K562 (cell line): ENCODE measurements around the gene LCTL. TPM values are rescaled to one million over a fixed set of nuclear protein-coding genes. Genes with fewer than 3 reads are reported as not detected.

Source experiments
- ATAC-seq: fragments of 200-7000 bp; cut with Tn5 transposase; 3 replicates; pipeline ENCODE4 v1.9.1; 2020; ENCODE audit warnings: moderate library complexity
- BruUV-seq: library from RNA; stranded (reverse); fragments of 400-500 nt; replicated peaks from 2 replicates; lab custom pipeline; 2021; lab: Mats Ljungman, UMichigan
- CTCF ChIA-PET: fragments of 300-600 bp; formaldehyde crosslinking; extraction: SDS; loops from one replicate; lab custom pipeline; 2021; ENCODE audit warnings: low intra/inter-chr PET ratio; lab: Yijun Ruan, JAX
- POLR2A ChIA-PET: fragments of 300-600, 350-650 bp; sonication (Branson Sonifier 250); formaldehyde crosslinking; extraction: SDS; loops from one replicate; lab custom pipeline; 2021; ENCODE audit warnings: antibody characterized with exemption, inconsistent platforms; lab: Yijun Ruan, JAX
- DNase-seq, 4 experiments: peaks; one replicate each; pipeline versions ENCODE4 v3.0.0 to v3.0.0-alpha.2; 2011 to 2018; ENCODE audit warnings: low spot score in 3 of 4, mixed read lengths in 3 of 4; ENCODE audit errors: extremely low read depth in 1 of 4
- FAIRE-seq: peaks from 2 replicates; lab custom pipeline; 2011; peaks lifted over from hg19 to GRCh38; lab: Jason Lieb, UNC
- H2AFZ ChIP-seq: 2 replicates; pipeline ENCODE4 v1.6.0; 2011; ENCODE audit warnings: low read depth, low read length, control low read depth, inconsistent platforms
- H3K27ac ChIP-seq: fragments of 200-600 bp; 3 replicates; pipeline ENCODE4 v1.8.0; 2011; ENCODE audit warnings: low read depth, mild to moderate bottlenecking, control low read depth, inconsistent platforms, low read length, moderate library complexity, mixed read lengths; ENCODE audit errors: extremely low read depth
- H3K27me3 ChIP-seq, 2 experiments: fragments of 300-600 bp in 1 of 2; 2 replicates in 1 of 2; 3 replicates in 1 of 2; pipeline versions ENCODE4 v1.6.0 to v1.8.0; 2011; ENCODE audit warnings: inconsistent platforms in 2 of 2, low read length in 2 of 2, mild to moderate bottlenecking in 1 of 2, mixed read lengths in 1 of 2, moderate library complexity in 1 of 2; ENCODE audit not compliant: control insufficient read depth in 2 of 2, insufficient read depth in 2 of 2
- H3K36me3 ChIP-seq: fragments of 300-600 bp; 3 replicates; pipeline ENCODE4 v1.8.0; 2011; ENCODE audit warnings: mild to moderate bottlenecking, low read length, inconsistent platforms; ENCODE audit not compliant: control insufficient read depth, insufficient read depth
- H3K4me1 ChIP-seq, 2 experiments: fragments of 200-600 bp in 1 of 2; replicated peaks in 1 of 2; 2 replicates in 1 of 2; 3 replicates in 1 of 2; pipeline versions ENCODE4 v1.5.1 to v1.8.0; 2011; ENCODE audit warnings: inconsistent platforms in 2 of 2, low read length in 2 of 2, mild to moderate bottlenecking in 1 of 2, mixed read lengths in 1 of 2, moderate library complexity in 1 of 2; ENCODE audit not compliant: control insufficient read depth in 2 of 2, insufficient read depth in 2 of 2
- H3K4me2 ChIP-seq: 2 replicates; pipeline ENCODE4 v1.6.1; 2011; ENCODE audit warnings: low read length, control low read depth, inconsistent platforms, mixed read lengths; ENCODE audit not compliant: insufficient read depth
- H3K4me3 ChIP-seq: fragments of 200-600 bp; sonication (generic), shearing (Covaris generic); 2 replicates; pipeline ENCODE4 v1.5.1; 2016; ENCODE audit warnings: control low read depth, inconsistent platforms
- H3K79me2 ChIP-seq: fragments of 200-600 bp; 3 replicates; pipeline ENCODE4 v1.8.0; 2011; ENCODE audit warnings: low read length, inconsistent platforms; ENCODE audit not compliant: control insufficient read depth, insufficient read depth
- H3K9ac ChIP-seq, 2 experiments: 2 replicates each; pipeline versions ENCODE4 v1.6.0 to v1.6.1; 2011; ENCODE audit warnings: low read depth in 2 of 2, low read length in 2 of 2, control low read depth in 1 of 2, inconsistent platforms in 1 of 2, mild to moderate bottlenecking in 1 of 2, mixed read lengths in 1 of 2; ENCODE audit not compliant: insufficient read depth in 1 of 2
- H3K9me1 ChIP-seq: one replicate; pipeline ENCODE4 v1.6.0; 2011; ENCODE audit warnings: inconsistent platforms, mild to moderate bottlenecking, low read length, moderate library complexity; ENCODE audit not compliant: control insufficient read depth, insufficient read depth
- H3K9me3 ChIP-seq: replicated peaks from 2 replicates; pipeline ENCODE4 v1.5.1; 2011; ENCODE audit warnings: low read depth, low read length, inconsistent platforms; ENCODE audit not compliant: control insufficient read depth, insufficient read depth
- H4K20me1 ChIP-seq: replicated peaks from 2 replicates; pipeline ENCODE4 v1.6.1; 2011; ENCODE audit warnings: low read length, inconsistent platforms, mixed read lengths; ENCODE audit not compliant: control insufficient read depth, insufficient read depth
- CBFA2T3 ChIP-seq: fragments of 450-650 bp; IDR thresholded peaks from 2 replicates; pipeline ENCODE4 v1.6.1; 2017
- ESRRB ChIP-seq: fragments of 250-450 bp; sonication (Bioruptor Pico); IDR thresholded peaks from 2 replicates; pipeline ENCODE4 v1.5.0; 2020; ENCODE audit warnings: mild to moderate bottlenecking, moderate library complexity, borderline replicate concordance
- KDM1A ChIP-seq, 2 experiments: fragments of 450-650 bp; IDR thresholded peaks; 2 replicates each; pipeline ENCODE4 v1.6.1; 2016; ENCODE audit warnings: mild to moderate bottlenecking in 2 of 2
- MEF2D ChIP-seq: conservative IDR thresholded peaks from 2 replicates; pipeline ENCODE4 v1.6.1; 2016; ENCODE audit warnings: low read depth, missing genetic modification characterization, missing compliant biosample characterization
- MEIS2 ChIP-seq: fragments of 450-650 bp; IDR thresholded peaks from 2 replicates; pipeline ENCODE4 v1.6.1; 2014; ENCODE audit warnings: mild to moderate bottlenecking; ENCODE audit not compliant: partially characterized antibody
- MYBL2 ChIP-seq, 2 experiments: fragments of 450-650 bp in 1 of 2; sonication (generic) in 1 of 2; formaldehyde crosslinking in 1 of 2; IDR thresholded peaks; 2 replicates each; pipeline versions ENCODE4 v1.6.1 to v1.8.1; 2017 to 2022; ENCODE audit warnings: borderline replicate concordance in 1 of 2, inconsistent platforms in 1 of 2, low read depth in 1 of 2, mild to moderate bottlenecking in 1 of 2, missing genetic modification reagents in 1 of 2, moderate library complexity in 1 of 2
- MYNN ChIP-seq, 2 experiments: sonication (generic); formaldehyde crosslinking in 1 of 2; IDR thresholded peaks; 2 replicates each; pipeline versions ENCODE4 v1.5.0 to v1.6.1; 2016 to 2020; ENCODE audit warnings: antibody characterized with exemption in 1 of 2, missing genetic modification reagents in 1 of 2
- PKNOX1 ChIP-seq: fragments of 450-650 bp; IDR thresholded peaks from 2 replicates; pipeline ENCODE4 v1.6.1; 2016
- PPARD ChIP-seq: fragments of 250-450 bp; sonication (Bioruptor Pico); IDR thresholded peaks from 2 replicates; pipeline ENCODE4 v1.8.0; 2022; ENCODE audit warnings: inconsistent platforms, mild to moderate bottlenecking, moderate library complexity
- SIX5 ChIP-seq, 2 experiments: IDR thresholded peaks; 2 replicates each; pipeline ENCODE4 v1.6.1; 2011; ENCODE audit warnings: low read length in 2 of 2, borderline replicate concordance in 1 of 2, low read depth in 1 of 2, mild to moderate bottlenecking in 1 of 2, moderate library complexity in 1 of 2; ENCODE audit not compliant: insufficient read depth in 1 of 2
- TAL1 ChIP-seq: fragments of 450-650 bp; IDR thresholded peaks from 2 replicates; pipeline ENCODE4 v1.6.1; 2016; ENCODE audit warnings: mild to moderate bottlenecking
- THAP12 ChIP-seq: fragments of 250-450 bp; sonication (Bioruptor Pico); IDR thresholded peaks from 2 replicates; pipeline ENCODE4 v1.9.0; 2021; ENCODE audit warnings: mild to moderate bottlenecking, inconsistent platforms
- THRA ChIP-seq: fragments of 450-650 bp; IDR thresholded peaks from 2 replicates; pipeline ENCODE4 v1.6.1; 2017; ENCODE audit warnings: mild to moderate bottlenecking, moderate library complexity
- XRCC5 ChIP-seq: fragments of 200-400 bp; formaldehyde crosslinking; IDR thresholded peaks from 2 replicates; pipeline ENCODE4 v1.6.1; 2017; ENCODE audit warnings: low read depth, mild to moderate bottlenecking, low read length
- ZFX ChIP-seq: sonication (generic); formaldehyde crosslinking; IDR thresholded peaks from 2 replicates; pipeline ENCODE4 v1.8.0; 2022; ENCODE audit warnings: mild to moderate bottlenecking, missing genetic modification reagents, moderate library complexity
- ZNF134 ChIP-seq: fragments of 250-450 bp; sonication (Bioruptor Pico); conservative IDR thresholded peaks from 2 replicates; pipeline ENCODE4 v1.4.0; 2020
- WGBS: fragments of 100-300 bp; shearing (Covaris generic); methylation state at CpG from one replicate; pipeline ENCODE4 v1.1.6; 2016; ENCODE audit warnings: low coverage, mixed read lengths; ENCODE audit not compliant: insufficient coverage; ENCODE audit errors: missing lambda C conversion rate; 5-methylcytosine and 5-hydroxymethylcytosine counted together
- in situ Hi-C: fragments of 300-500 bp; cut with MboI; formaldehyde crosslinking; loops from 4 replicates; pipeline ENCODE4 v1.15.0; 2018; ENCODE audit warnings: inconsistent platforms, mixed read lengths
- intact Hi-C: fragments of 100-400 bp; cut with micrococcal nuclease; formaldehyde crosslinking; loops from 2 replicates; pipeline ENCODE4 v1.14.2; 2022
- polyA plus RNA-seq, 8 experiments: library from polyadenylated mRNA; depleted of rRNA in 4 of 8; stranded (reverse) in 5 of 8; unstranded in 3 of 8; fragments of >200 nt; fragmentation: Nextera tagmentation in 2 of 8; fragmentation: Illumina TruSeq in 1 of 8; extraction: Ambion mirVana in 2 of 8; extraction: Trizol in 1 of 8; gene quantifications; 2 replicates each; pipeline versions ENCODE4 v1.2.1 to v1.2.3, GENCODE V29; 2011 to 2014; ENCODE audit warnings: inconsistent platforms in 1 of 8, missing spikeins in 1 of 8
- total RNA-seq, 7 experiments: library from RNA; depleted of rRNA in 6 of 7; stranded (reverse); fragments of >200 nt in 6 of 7; fragmentation: Illumina TruSeq in 2 of 7; extraction: Trizol in 2 of 7; gene quantifications; 2 replicates each; pipeline versions ENCODE4 v1.2.1 to v1.2.3, GENCODE V29; 2011 to 2021; ENCODE audit warnings: low replicate concordance in 1 of 7

Gene LCTL
- total and polyA plus RNA-seq, 9 of the 15 experiments (the other 6 are each of a cell fraction or from before 2014, with no cell fraction given): 0.08 to 0.31 (median 0.17) TPM; not detected in 6

GRCh38 chr15:66508293-66508883 lies 57.4 kb downstream of the LCTL start (continued):
- peak; percentile 65 for TF ChIP-seq PKNOX1
- no peak for TF ChIP-seq ESRRB (CRISPR knock-in tag)
- TF ChIP-seq ZFX (CRISPR knock-in tag): no peak
- TF ChIP-seq MYBL2 (IDR thresholded peaks at IDR 0.05; ENCODE audit: low read depth): no peak
- TF ChIP-seq MYBL2 (CRISPR knock-in tag; IDR thresholded peaks at IDR 0.05; ENCODE audit: borderline replicate concordance): no peak
- TF ChIP-seq MEIS2: peak; percentile 61
- TF ChIP-seq TAL1: peak; percentile 26; the same call in 1 of the 2 replicates
- no peak for TF ChIP-seq SIX5 (IDR thresholded peaks at IDR 0.05; ENCODE audit: borderline replicate concordance in 1 of 2, insufficient read depth in 1 of 2, low read depth in 1 of 2, low read length in 2 of 2)
- no peak for TF ChIP-seq MEF2D

- WGBS: 2% methylated on average over 4 of the region's 4 CpGs
- H3K9ac ChIP-seq: peak overlapping the region; percentile 97 to 98
- peaks cover 80% of the 10 kb centered on the region for H3K79me2 ChIP-seq
- ATAC-seq: no peak
- CTCF ChIA-PET: no interaction called here
- in situ Hi-C loops (no loop called here), intact Hi-C loops (loop anchor here (5.0 kb wide), 1 partner anchor 61 kb away; the partner anchor contains the start of gene LCTL)
- peak overlapping the region; percentile 71 for H3K4me3 ChIP-seq
- no peaks in the 10 kb centered on the region for H3K9me3 ChIP-seq
- H2AFZ ChIP-seq: peak overlapping the region; percentile 97; the same call in 1 of the 2 replicates
- no peak for DNase-seq
- BruUV-seq: no TSS peak
- H3K9me1 ChIP-seq: no peaks in the 10 kb centered on the region
- peak overlapping the region; percentile 97 for H3K4me2 ChIP-seq
- peaks cover 45% of the 10 kb centered on the region for H3K36me3 ChIP-seq
- peak overlapping the region; percentile 97 for H3K27ac ChIP-seq
- H3K27me3 ChIP-seq: no peaks in the 10 kb centered on the region
- POLR2A ChIA-PET: interaction anchor here (0.6 to 2.9 kb wide), 10 partner anchors 9 to 320 kb away, joined by 3 to 8 read pairs (median 4); no protein-coding TSS in a partner anchor
- peaks cover 27% of the 10 kb centered on the region for H4K20me1 ChIP-seq
- FAIRE-seq: no peak
- peaks cover 17 to 19% of the 10 kb centered on the region in 2 experiments for H3K4me1 ChIP-seq
- TF ChIP-seq MYNN (IDR thresholded peaks at IDR 0.05): no peak
- no peak for TF ChIP-seq MYNN (CRISPR knock-in tag; IDR thresholded peaks at IDR 0.05)
- no peak for TF ChIP-seq PPARD (CRISPR knock-in tag)
- no peak for TF ChIP-seq THRA
- peak in 1 of 2 experiments; percentile 4; a peak in 1 of 4 replicates for TF ChIP-seq KDM1A (IDR thresholded peaks at IDR 0.05)
- no peak for TF ChIP-seq XRCC5
- TF ChIP-seq THAP12 (CRISPR knock-in tag): no peak
- TF ChIP-seq CBFA2T3: 0 out of 2 replicates have a peak, but pooled peaks have one; percentile 10
- 0 out of 2 replicates have a peak, but pooled peaks have one; percentile 2 for TF ChIP-seq ZNF134 (CRISPR knock-in tag)
- TF ChIP-seq ZFX (CRISPR knock-in tag): peak; percentile 28; the same call in 1 of the 2 replicates
Observed at GRCh38 chr15:66505818-66506217, 60.0 kb downstream of the LCTL start.
